ENCODE data around the gene TXNRD1. TPM values are rescaled to one million over a fixed set of nuclear protein-coding genes. Genes with fewer than 3 reads are reported as not detected.

Gene TXNRD1
- total RNA-seq, 1 donor from 2014 or later: 98.0 TPM

DNA sequence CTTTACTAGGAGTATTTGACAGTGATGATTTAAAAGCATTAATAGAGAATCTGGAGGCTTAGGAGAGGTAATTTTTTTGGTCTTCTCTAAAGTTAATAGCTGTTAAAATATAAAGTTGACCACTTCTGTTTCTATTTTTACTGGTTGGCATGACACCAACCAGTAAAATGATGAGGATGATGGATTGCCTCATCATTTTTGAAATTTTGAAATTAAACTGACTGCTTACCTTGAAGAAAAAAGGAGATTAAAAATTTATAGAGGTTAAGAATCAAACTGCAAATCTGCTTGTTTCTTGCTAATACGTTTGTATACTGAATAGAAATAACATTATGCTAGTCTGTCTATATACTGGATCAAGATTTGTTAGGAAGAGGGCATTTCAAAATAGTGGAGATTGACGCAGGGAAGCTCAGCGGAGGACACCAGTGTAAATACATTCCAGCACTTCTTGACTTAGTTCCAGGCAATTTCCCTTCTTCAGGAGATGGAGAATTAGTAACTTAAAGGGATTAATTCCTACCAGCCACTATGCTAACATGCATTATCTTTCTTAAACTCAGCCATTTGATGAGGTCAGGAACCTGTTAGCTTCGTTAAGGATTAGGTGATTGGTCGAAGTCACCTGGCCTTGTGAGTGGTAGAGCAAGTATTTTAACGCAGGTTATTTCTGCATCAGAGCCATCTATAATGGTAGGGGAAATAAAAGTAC, 91.5 kb downstream of the TXNRD1 start:
- Histone ChIP-seq H3K27me3 (ENCODE audit: low read depth) (no peaks in the 10 kb centered on the region), H3K4me3 (no peak overlapping the region), H3K4me1 (peaks cover 66% of the 10 kb centered on the region), H3K27ac (replicated peaks) (no peak overlapping the region), H3K9me3 (replicated peaks) (no peaks in the 10 kb centered on the region), H3K36me3 (peaks cover 13% of the 10 kb centered on the region)
- no peak for DNase-seq
- TF ChIP-seq, protein P1, sequence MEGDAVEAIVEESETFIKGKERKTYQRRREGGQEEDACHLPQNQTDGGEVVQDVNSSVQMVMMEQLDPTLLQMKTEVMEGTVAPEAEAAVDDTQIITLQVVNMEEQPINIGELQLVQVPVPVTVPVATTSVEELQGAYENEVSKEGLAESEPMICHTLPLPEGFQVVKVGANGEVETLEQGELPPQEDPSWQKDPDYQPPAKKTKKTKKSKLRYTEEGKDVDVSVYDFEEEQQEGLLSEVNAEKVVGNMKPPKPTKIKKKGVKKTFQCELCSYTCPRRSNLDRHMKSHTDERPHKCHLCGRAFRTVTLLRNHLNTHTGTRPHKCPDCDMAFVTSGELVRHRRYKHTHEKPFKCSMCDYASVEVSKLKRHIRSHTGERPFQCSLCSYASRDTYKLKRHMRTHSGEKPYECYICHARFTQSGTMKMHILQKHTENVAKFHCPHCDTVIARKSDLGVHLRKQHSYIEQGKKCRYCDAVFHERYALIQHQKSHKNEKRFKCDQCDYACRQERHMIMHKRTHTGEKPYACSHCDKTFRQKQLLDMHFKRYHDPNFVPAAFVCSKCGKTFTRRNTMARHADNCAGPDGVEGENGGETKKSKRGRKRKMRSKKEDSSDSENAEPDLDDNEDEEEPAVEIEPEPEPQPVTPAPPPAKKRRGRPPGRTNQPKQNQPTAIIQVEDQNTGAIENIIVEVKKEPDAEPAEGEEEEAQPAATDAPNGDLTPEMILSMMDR (IDR thresholded peaks at IDR 0.05; ENCODE audit: borderline replicate concordance): no peak
- intact Hi-C loops (cut with micrococcal nuclease): no loop called here

DNA sequence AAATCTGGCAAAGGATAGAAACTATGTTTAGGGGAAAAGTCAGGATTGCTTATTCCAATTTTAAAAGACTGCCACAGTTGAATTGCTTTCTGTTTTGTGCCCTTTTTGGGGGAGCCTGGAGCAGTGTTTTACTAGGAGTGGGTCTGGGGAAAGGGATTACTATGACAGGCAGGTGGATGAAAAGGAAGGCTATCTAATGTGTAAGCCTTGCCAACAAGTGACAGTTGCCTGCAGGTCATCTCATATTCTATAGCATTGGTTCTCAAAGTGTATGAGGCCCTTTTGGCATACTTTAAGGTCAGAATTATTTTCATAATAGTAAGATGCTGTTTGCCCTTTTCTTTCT, 92.0 kb downstream of the TXNRD1 start:
- Histone ChIP-seq H3K4me1 (peaks cover 62% of the 10 kb centered on the region), H3K4me3 (no peak overlapping the region), H3K27ac (replicated peaks) (no peak overlapping the region), H3K36me3 (peaks cover 18% of the 10 kb centered on the region), H3K9me3 (replicated peaks) (no peaks in the 10 kb centered on the region), H3K27me3 (ENCODE audit: low read depth) (no peaks in the 10 kb centered on the region)
- DNase-seq: no peak
- TF ChIP-seq, protein P1 (IDR thresholded peaks at IDR 0.05; ENCODE audit: borderline replicate concordance): no peak
- intact Hi-C loops (cut with micrococcal nuclease): no loop called here

DNA sequence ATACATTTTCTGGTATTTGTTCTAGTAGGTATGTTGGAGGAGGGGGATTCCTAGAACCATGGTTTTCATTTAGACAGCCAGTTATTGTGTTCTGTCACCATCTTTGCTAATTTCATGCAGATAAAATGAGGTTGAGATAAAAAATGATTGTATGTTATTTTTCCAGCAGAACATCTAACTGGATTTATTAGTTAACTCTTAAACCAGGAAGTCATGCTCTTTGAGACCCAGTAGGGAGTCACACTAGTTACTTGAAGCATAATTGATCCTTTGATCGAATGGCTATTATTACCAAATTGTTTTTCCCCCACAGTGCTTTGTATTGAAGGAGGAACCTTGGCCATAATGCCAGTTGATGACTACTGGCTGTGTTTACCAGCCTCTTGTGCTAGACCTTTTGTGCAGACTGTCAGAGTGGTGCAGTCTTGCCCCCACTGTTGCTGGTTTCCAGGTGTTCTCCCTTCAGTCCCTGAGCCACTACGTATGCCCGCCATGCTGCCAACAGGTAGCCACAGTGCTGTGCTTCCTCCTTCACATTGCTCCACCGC, 93.9 kb downstream of the TXNRD1 start:
- intact Hi-C loops (cut with micrococcal nuclease): no loop called here
- TF ChIP-seq, protein P1 (IDR thresholded peaks at IDR 0.05; ENCODE audit: borderline replicate concordance): no peak
- Histone ChIP-seq H3K9me3 (replicated peaks) (no peaks in the 10 kb centered on the region), H3K27ac (replicated peaks) (no peak overlapping the region), H3K36me3 (peaks cover 37% of the 10 kb centered on the region), H3K4me3 (no peak overlapping the region), H3K4me1 (peaks cover 48% of the 10 kb centered on the region), H3K27me3 (ENCODE audit: low read depth) (no peaks in the 10 kb centered on the region)
- DNase-seq: no peak

DNA sequence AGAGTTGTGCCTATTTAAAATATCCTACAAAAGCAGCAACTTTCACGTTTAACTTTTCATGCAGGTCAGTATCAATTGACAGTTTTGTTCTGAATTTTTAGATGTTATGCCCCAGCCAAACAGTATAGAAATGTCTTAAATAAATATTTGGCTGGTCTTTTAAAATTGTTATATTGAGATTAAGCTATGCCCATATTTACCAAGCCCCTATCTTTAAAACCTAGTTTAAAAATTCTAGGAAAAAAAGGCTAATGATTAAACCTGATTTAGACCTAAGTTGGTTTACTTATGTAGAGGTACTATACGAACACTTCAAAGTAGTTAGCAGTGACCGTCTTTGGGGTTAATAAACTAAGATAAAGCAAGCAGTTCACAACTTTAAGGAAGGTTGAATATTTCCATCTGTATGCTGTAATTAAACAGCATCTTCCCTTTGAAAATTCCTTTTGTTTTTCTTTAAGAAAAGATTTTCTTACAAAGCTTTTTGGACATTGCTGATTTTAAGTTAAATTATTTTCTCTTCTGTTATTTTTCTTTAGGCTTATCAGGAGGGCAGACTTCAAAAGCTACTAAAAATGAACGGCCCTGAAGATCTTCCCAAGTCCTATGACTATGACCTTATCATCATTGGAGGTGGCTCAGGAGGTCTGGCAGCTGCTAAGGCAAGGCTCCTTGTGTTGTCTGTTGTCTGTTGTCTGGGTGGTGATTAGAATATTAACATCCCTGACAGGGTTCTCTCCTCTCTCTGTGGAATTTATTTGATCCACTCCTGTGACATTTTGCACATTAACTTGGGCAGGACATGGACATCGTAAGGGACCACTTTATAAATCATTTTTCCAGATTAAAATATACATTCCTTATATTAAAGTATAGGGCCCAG, 95.4 kb downstream of the TXNRD1 start:
- no peak for DNase-seq
- H3K36me3 ChIP-seq: peaks cover 52% of the 10 kb centered on the region
- TF ChIP-seq, protein P1 (IDR thresholded peaks at IDR 0.05; ENCODE audit: borderline replicate concordance): no peak
- H3K27ac ChIP-seq (replicated peaks): no peak overlapping the region
- intact Hi-C loops (cut with micrococcal nuclease): no loop called here
- peaks cover 33% of the 10 kb centered on the region for H3K4me1 ChIP-seq
- no peaks in the 10 kb centered on the region for H3K27me3 ChIP-seq (ENCODE audit: low read depth)
- H3K4me3 ChIP-seq: no peak overlapping the region
- no peaks in the 10 kb centered on the region for H3K9me3 ChIP-seq (replicated peaks)

DNA sequence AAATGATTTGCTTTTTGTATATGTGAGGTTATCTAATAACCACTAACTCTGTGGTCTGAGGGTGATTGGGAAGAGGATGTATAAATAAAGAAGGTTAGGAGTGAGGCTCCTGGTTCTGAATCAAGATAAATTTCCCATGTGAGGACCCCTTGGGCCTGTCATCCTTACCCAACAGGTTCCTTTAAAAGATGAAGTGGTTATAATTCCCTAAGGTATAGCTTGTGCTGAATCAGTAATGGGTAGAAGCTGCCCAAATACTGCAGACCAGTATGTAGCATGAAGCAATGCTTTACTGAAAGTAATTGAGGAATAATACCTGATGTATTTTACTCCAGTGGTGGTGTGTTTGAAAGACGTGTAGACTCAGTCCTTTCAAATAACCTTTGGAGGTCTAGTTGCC, 96.6 kb downstream of the TXNRD1 start:
- TF ChIP-seq, protein P1 (IDR thresholded peaks at IDR 0.05; ENCODE audit: borderline replicate concordance): no peak
- no peak overlapping the region for H3K27ac ChIP-seq (replicated peaks)
- H3K4me1 ChIP-seq: peaks cover 21% of the 10 kb centered on the region
- intact Hi-C loops (cut with micrococcal nuclease): no loop called here
- no peak for DNase-seq
- H3K9me3 ChIP-seq (replicated peaks): no peaks in the 10 kb centered on the region
- peaks cover 64% of the 10 kb centered on the region for H3K36me3 ChIP-seq
- H3K27me3 ChIP-seq (ENCODE audit: low read depth): no peaks in the 10 kb centered on the region
- H3K4me3 ChIP-seq: no peak overlapping the region
